Lung (tissue), 12 donors: ENCODE data around the gene KLHL25. TPM values are rescaled to one million over a fixed set of nuclear protein-coding genes. Genes with fewer than 3 reads are reported as not detected.

Experiments used
- ATAC-seq: fragments of 200-7000 bp; cut with Tn5 transposase; one replicate; pipeline ENCODE4 v1.9.1; 2020; ENCODE audit warnings: moderate number of reproducible peaks; ENCODE audit not compliant: insufficient read depth, low FRiP score
- DNase-seq, 3 donors: peaks; one replicate each; pipeline ENCODE4 v3.0.0-alpha.2; 2013 to 2017
- H3K27ac ChIP-seq, 2 donors: one replicate each; pipeline ENCODE4 v1.5.1; 2013; ENCODE audit warnings: mild to moderate bottlenecking in 2 of 2, moderate library complexity in 2 of 2, control low read depth in 1 of 2, inconsistent platforms in 1 of 2, low read depth in 1 of 2, low read length in 1 of 2
- H3K27me3 ChIP-seq, 3 donors: one replicate each; pipeline ENCODE4 v1.5.1; 2013; ENCODE audit warnings: low read length in 2 of 3; ENCODE audit not compliant: control insufficient read depth in 3 of 3, insufficient read depth in 3 of 3
- H3K36me3 ChIP-seq, 4 donors: one replicate each; pipeline ENCODE4 v1.5.1; 2013; ENCODE audit warnings: low read length in 4 of 4, mild to moderate bottlenecking in 1 of 4, moderate library complexity in 1 of 4; ENCODE audit not compliant: control insufficient read depth in 4 of 4, insufficient read depth in 4 of 4
- H3K4me1 ChIP-seq, 5 donors: one replicate each; pipeline ENCODE4 v1.5.1; 2013; ENCODE audit warnings: low read length in 5 of 5, mild to moderate bottlenecking in 2 of 5, moderate library complexity in 1 of 5; ENCODE audit not compliant: control insufficient read depth in 5 of 5, insufficient read depth in 5 of 5
- H3K4me3 ChIP-seq: one replicate; pipeline ENCODE4 v1.5.1; 2013; ENCODE audit warnings: mild to moderate bottlenecking, control low read depth, moderate library complexity
- H3K9ac ChIP-seq, 2 donors: one replicate each; pipeline ENCODE4 v1.5.1; 2013; ENCODE audit warnings: low read length in 2 of 2, control low read depth in 1 of 2; ENCODE audit not compliant: insufficient read depth in 1 of 2
- H3K9me3 ChIP-seq, 4 donors: one replicate each; pipeline ENCODE4 v1.5.1; 2013; ENCODE audit warnings: low read length in 3 of 4, mild to moderate bottlenecking in 1 of 4, moderate library complexity in 1 of 4; ENCODE audit not compliant: control insufficient read depth in 4 of 4, insufficient read depth in 3 of 4
- WGBS, 2 donors: extraction: QIAGEN DNeasy Blood & Tissue Kit; methylation state at CpG; one replicate each; pipeline ENCODE4 v1.1.7; 2013; 5-methylcytosine and 5-hydroxymethylcytosine counted together
- polyA plus RNA-seq, 2 donors: library from polyadenylated mRNA; stranded (reverse); fragments of 200-250 nt; gene quantifications; one replicate each; pipeline ENCODE4 v1.2.1, GENCODE V29; 2013
- total RNA-seq, 2 donors: library from RNA; depleted of rRNA in 1 of 2; stranded (reverse); fragments of >200 nt in 1 of 2; gene quantifications; one replicate each; pipeline ENCODE4 v1.2.1, GENCODE V29; 2014 to 2021
- TF ChIP-seq, protein P1 (sequence below): IDR thresholded peaks from 2 replicates; pipeline ENCODE4 v1.5.1; 2012; ENCODE audit warnings: mild to moderate bottlenecking; ENCODE audit errors: control extremely low read depth, extremely low read depth
- donor health status: control.
- donor health status: control.
- donor health status: Bipolar disorder and iron deficiency.
- donor health status: healthy.
- donor health status: DM: yes; HTN: yes; CAD: no.

KLHL25 gene
- total and polyA plus RNA-seq, 4 donors = 3.0 to 9.2 (median 7.1) TPM

- Histone ChIP-seq H3K36me3 (peaks cover 0 to 2% (median 0%) of the 10 kb centered on the region in 4 donors), H3K4me1 (peaks cover 0 to 10% (median 5%) of the 10 kb centered on the region in 5 donors), H3K27ac (no peak overlapping the region), H3K9ac (no peak overlapping the region), H3K9me3 (no peaks in the 10 kb centered on the region), H3K27me3 (no peaks in the 10 kb centered on the region), H3K4me3 (no peak overlapping the region)
- ATAC-seq (no peak), DNase-seq (no peak)
- TF ChIP-seq, protein P1, sequence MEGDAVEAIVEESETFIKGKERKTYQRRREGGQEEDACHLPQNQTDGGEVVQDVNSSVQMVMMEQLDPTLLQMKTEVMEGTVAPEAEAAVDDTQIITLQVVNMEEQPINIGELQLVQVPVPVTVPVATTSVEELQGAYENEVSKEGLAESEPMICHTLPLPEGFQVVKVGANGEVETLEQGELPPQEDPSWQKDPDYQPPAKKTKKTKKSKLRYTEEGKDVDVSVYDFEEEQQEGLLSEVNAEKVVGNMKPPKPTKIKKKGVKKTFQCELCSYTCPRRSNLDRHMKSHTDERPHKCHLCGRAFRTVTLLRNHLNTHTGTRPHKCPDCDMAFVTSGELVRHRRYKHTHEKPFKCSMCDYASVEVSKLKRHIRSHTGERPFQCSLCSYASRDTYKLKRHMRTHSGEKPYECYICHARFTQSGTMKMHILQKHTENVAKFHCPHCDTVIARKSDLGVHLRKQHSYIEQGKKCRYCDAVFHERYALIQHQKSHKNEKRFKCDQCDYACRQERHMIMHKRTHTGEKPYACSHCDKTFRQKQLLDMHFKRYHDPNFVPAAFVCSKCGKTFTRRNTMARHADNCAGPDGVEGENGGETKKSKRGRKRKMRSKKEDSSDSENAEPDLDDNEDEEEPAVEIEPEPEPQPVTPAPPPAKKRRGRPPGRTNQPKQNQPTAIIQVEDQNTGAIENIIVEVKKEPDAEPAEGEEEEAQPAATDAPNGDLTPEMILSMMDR = no peak
- 89 to 90% methylated on average over 8 of the region's 8 CpGs for WGBS, 2 donors
Measured at GRCh38 chr15:85780225-85780985, 14.3 kb downstream of the KLHL25 start.

DNA sequence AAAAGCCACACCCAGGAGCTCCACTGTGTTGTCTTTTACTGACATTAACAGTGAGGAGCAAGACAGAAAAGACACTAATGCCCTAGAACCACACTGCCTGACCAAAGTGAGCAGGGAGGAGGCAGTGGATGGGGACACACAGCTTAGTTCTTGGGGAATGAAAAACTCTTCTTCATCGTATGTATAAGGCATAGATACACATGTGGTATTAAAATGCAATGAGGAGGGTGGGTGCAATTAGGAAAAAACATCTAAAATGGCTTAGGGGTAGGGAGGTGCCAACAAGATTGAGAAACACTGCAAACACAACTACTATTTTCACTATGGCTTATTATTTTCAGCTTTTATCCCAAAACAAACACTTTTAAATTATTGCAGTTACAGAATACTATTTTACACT lies 15.5 kb downstream of the KLHL25 start:
- Histone ChIP-seq H3K27ac (no peak overlapping the region), H3K36me3 (peaks cover 0 to 2% (median 0%) of the 10 kb centered on the region in 4 donors), H3K9ac (no peak overlapping the region), H3K4me3 (no peak overlapping the region), H3K4me1 (peaks cover 0 to 10% (median 5%) of the 10 kb centered on the region in 5 donors), H3K27me3 (no peaks in the 10 kb centered on the region), H3K9me3 (no peaks in the 10 kb centered on the region)
- no peak for DNase-seq
- TF ChIP-seq, protein P1 = no peak
- no peak for ATAC-seq
- WGBS, 2 donors = 91 to 100% methylated on average over 1 of the region's 1 CpG

DNA sequence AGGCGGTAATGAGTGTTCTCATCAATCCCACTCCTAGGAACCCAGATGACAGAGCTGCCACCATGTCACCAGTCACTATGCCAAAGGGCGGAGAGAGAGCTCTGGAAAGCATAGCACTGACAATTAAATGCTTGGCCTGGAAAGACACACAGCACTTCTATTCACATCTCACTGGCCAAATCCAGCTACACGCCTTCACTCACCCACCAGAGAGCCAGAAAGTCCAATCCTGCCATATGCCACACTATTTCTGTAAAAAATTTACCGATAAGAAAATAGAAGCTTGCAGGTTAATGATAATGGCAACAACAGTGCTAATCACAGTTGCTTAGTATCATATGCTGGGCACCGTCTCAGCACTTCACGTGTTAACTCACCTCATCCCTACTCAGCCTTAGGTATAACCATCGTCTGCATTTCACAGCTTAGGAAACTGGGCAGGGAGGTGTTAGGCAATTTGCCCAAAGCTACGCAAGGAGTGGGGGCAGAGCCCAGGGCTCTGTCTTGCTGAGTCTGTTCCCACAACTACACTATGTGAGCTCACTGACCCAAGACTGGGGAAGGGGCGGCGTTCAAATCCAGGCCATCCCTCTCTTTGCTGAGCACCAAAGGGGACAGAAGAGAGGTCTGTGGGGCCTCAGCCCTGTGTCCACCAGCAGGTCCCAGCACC lies 16.5 kb downstream of the KLHL25 start:
- H3K27ac ChIP-seq = no peak overlapping the region
- H3K9ac ChIP-seq = no peak overlapping the region
- H3K36me3 ChIP-seq = peaks cover 0 to 2% (median 0%) of the 10 kb centered on the region in 4 donors
- peaks cover 0 to 12% (median 5%) of the 10 kb centered on the region in 5 donors for H3K4me1 ChIP-seq
- TF ChIP-seq, protein P1 = no peak
- H3K9me3 ChIP-seq = no peaks in the 10 kb centered on the region
- no peak for DNase-seq
- WGBS, 2 donors = 72% methylated on average over 10 of the region's 10 CpGs
- H3K4me3 ChIP-seq = no peak overlapping the region
- ATAC-seq = no peak
- no peaks in the 10 kb centered on the region for H3K27me3 ChIP-seq
